GM23248 (cell line): ENCODE measurements around the gene AGAP1.

Source experiments
- EZH2 ChIP-seq: fragments of 200-600 bp; sonication (generic); IDR thresholded peaks from 2 replicates; pipeline ENCODE4 v1.6.1; 2018; ENCODE audit warnings: antibody characterized with exemption, mild to moderate bottlenecking; ENCODE audit not compliant: insufficient read depth, poor library complexity, severe bottlenecking
- EZH2phosphoT487 ChIP-seq: fragments of 200-600 bp; sonication (generic); IDR thresholded peaks from 2 replicates; pipeline ENCODE4 v1.6.1; 2018; ENCODE audit warnings: antibody characterized with exemption, moderate library complexity, mild to moderate bottlenecking, low read depth; ENCODE audit not compliant: insufficient read depth

- TF ChIP-seq EZH2phosphoT487 (no peak), EZH2 (no peak)
Measured at GRCh38 chr2:235773188-235773928, 279.5 kb downstream of the AGAP1 start.
